Measurements from ENCODE around the gene SALL1.

SALL1 gene

DNA sequence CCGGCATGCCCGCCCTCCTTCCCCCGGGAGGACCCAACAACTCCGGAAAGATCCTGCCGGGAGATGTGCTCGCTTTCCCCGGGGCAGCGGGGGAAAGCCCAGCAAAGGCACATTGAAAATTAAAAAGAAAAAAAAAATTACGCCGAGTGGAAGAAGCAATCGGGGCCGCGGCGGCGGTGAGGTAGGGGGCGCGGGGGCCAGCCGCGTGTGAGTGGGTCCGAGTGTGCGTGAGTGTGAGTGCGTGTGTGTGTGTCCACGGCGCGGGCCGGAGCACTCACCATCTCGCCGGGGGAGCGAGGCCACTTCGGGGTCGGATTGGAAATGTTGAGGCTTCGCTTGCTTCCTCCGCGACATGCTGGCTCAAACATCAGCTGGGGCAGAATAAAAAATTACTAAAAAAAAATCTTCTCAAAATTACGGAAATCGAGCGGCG lies at the start of gene SALL1:
Gene SALL1, minus strand, starts transcription at position 383 of the 433 bp plus-strand sequence. Its CDS starts 29 bp downstream, at position 354.
- no peak for DNase-seq

GRCh38 chr16:51200793-51201192 lies 49.7 kb upstream of the SALL1 start:
- no peak for DNase-seq

DNA sequence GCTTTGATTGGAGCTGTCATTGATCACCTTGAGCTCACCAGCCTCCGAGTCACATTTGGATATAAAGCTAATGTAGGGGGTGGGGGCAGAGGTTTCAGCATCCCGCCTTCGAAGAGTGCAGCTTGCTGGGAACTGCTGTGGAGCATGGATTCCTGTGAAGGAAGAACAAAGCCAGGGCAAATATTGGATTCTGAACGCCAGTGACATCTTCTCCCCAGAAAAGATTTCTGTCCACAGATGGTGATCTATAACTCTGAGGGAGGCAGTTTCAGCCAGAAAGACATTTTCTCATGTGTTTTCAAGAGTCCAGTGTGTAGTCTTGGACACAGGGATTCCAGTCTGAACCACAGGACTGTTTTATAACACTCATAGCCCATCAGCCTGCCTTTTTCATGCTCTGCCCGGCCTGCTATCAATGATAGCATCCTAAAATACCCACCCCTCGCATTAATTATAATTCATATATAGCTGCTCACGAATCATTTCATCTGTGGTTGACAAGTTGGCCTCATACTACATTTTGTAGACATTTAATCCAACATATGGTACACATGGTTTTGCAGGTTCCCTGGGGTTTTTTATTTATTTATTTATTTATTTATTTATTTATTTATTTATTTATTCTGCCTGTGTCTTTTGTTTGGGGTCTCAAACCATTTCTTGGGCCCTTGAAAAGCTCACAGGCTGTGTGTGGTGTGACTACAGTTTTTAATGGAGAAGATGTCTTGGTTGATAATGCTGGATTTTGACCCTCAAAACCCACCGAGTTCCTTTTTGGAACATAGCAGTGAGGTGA lies 47.1 kb upstream of the SALL1 start:
- DNase-seq: no peak

GRCh38 chr16:51193879-51194278 lies 42.8 kb upstream of the SALL1 start:
- DNase-seq: no peak

DNA sequence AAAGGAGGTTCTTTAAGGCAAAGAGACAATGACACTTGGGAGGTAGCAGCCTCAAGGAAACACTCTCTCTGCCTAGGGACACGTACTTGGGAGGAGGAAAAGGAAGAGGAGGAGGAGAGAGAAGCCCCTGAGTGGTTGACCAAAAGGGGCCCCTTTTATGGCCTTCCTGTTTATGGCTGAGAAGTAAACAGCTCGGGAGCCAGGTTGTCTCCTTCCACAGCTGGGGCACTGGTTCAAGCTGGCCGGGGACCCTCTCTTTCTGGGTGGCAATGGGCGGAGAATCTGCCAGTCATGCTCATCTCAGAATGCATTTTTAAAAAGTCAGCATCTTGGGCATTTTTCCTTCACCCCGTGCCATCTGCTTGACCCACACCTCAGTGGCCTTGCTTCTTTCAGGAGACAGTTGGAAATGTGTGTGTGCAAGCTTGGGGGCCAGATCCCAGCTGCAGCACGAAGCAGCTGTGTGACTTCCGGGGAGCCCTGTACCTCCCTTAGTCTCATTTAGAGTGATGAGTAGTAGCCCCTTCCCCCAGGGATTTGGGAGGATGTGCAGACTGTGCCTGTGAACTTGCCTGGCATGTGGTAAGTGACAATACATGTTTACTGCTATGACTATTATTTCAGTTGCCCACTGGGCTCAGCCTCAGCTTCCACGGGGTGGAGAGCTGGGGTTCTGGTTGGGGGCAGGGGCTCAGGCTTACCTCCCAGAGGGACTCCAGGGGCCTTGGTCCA lies 33.8 kb upstream of the SALL1 start:
- no peak for DNase-seq

DNA sequence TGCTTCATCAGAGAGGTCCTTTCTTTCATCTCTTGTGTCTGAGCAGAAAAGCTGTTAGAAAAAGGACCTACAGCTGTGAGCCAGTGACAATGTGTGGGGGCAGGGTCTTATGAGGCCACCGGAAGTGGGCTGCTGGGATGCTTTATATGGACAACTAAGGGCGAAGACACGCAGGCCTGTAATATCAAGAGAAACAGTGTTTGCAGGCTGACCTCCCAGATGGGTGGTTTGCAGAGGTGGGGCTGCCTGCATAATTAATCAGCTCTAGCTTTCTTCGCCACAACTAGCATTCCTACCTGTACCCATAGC lies 30.4 kb upstream of the SALL1 start:
- no peak for DNase-seq

DNA sequence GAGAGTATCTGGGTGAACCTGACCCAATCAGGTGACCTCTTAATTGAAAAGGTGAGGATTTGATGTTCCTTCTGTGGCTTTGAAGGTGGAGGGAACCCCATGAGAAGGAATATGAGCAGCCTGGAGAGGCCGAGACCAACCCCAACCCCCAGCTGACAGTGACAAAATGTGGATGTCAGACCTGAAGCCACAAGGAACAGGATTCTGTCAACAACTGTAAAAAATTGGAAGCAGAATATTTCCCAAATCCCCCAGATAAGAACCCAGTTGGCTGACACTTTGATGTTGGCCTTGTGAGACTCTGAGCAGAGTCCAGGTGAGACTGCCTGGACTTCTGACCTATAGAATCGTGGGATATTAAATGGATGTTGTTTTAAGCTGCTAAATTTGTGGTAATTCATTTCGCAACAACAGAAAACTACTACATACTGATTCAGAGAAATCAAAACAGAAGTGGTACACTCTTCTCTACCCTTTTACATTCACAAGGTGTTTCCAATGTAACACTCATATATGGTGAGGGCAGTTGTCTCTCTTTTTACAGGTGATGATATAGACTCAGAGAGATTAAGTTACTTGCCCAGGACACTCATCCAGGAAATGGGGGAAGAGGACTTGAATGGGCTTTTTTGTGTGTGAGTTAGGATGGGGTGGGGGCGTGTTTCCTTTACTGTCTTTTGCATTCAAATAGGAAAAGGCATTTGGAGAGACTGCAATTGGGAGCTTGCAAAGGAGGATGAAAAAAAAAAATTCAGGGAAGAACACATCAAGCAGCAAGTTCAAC lies 29.8 kb upstream of the SALL1 start:
- DNase-seq: no peak

- DNase-seq: no peak
Observed at GRCh38 chr16:51175081-51175480, 24.0 kb upstream of the SALL1 start.

- no peak for DNase-seq
Observed at GRCh38 chr16:51172368-51172767, 21.3 kb upstream of the SALL1 start.

DNA sequence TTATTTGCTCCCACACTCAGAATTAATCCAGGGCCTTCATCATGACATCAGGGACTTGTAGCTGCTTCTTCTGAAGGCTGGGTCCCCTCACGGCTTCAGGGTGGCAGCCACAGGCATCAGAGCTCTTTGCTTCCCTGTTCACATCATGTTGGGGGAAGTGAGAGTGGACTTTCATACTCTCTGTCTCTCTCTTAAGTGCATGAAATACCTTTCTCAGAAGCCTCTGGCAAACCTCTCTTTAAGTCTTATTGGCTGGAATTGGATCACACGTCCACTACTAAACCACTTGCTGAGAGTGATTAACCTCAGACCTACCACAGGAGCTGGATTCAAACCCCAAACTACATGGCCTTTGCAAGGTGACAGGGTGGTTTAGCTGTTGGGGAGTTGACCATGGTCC lies 17.7 kb upstream of the SALL1 start:
- DNase-seq: no peak

DNA sequence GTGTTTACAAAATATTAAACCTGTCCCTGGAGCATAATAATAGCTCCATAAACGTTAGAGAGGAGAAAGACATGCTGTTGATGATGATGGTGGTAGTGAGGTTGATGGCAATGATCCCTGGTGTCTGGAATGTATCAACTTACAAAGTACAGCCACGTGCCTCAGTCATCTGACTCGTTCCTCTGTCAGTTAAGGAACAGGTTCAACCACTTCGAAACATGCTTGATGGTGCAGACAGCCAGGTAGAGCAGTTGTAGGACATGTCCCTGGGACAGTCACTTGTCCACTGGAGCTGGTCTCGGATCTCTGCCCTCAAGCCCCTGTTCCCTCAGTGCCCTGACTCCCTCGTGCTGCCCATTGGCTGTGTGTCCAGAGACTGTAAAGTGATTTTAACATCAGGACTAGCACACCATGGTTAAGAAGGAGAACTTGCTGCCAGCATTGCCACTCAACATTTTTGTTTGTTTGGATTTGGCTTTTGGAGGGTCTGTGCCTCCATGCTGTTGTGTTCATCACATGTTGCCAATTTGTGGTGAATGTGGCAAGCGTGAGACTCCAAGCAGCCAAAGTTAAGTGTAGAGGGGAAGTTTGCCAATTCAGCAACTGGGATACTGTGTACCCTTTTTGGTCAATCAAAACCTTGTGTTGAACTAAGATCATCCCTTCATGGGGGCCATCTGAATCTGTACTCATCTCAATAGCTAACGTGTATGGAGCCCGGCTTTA lies 16.3 kb upstream of the SALL1 start:
- DNase-seq: no peak

GRCh38 chr16:51166541-51166940 lies 15.5 kb upstream of the SALL1 start:
- DNase-seq: no peak

- no peak for DNase-seq
Observed at GRCh38 chr16:51166091-51166490, 15.0 kb upstream of the SALL1 start.

DNA sequence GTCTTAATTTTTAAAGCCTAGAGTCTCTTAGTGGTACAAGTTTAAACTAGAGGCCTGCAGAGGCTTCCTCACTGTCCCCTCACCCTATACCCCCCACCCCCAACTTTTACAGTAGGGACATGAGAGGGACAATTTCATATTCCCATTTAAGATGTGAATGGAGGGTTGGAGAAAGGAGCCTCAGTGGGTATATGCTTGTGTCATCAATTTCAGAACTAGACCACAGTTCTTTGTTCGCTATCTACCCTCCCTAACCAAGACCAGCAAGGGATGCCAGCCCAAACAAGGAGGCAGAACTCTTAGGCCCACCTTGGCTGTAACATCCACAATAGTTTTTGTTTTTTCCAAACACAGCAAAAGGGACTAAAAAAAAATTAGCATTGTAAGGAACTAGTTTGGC lies 14.0 kb upstream of the SALL1 start:
- DNase-seq: no peak

GRCh38 chr16:51164574-51164973 lies 13.5 kb upstream of the SALL1 start:
- DNase-seq: no peak

- DNase-seq: no peak
Observed at GRCh38 chr16:51163894-51164566, 13.0 kb upstream of the SALL1 start.

- DNase-seq: no peak
Observed at GRCh38 chr16:51163366-51163765, 12.3 kb upstream of the SALL1 start.

DNA sequence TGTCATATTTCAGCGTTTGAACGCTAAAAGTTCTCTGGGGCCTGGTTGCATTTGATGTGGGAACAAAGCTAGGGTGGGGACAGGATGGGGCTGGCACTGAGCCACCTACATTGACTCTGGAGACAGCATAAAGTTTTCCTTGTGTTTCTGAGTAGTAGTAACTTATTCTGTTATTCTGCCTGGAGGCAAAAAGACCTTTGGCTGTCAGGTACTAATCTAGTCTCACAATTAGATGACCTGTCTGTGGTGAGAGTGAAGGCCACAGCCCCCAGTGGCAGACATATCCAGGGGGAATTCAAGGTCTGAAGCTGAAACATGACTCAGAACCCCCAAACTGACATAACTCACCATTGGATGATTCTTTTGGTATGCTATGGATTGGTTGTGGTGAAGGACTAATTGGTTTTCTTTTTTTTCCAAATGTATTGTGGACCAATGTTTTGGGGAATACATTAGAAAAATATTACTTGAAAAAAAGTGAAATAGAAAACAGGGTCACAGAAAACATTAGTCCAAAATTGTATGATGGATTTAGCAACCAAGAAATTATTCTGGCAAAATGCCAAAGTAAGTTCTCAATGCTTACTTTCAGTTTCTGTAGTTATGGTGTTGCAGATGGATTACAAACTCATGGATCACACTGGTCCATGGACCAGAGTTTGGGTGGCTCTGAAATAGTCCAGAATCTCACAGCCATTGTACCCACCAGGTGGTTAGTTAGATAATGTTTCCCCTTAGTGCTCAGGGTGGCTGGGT lies 10.5 kb upstream of the SALL1 start:
- no peak for DNase-seq

DNA sequence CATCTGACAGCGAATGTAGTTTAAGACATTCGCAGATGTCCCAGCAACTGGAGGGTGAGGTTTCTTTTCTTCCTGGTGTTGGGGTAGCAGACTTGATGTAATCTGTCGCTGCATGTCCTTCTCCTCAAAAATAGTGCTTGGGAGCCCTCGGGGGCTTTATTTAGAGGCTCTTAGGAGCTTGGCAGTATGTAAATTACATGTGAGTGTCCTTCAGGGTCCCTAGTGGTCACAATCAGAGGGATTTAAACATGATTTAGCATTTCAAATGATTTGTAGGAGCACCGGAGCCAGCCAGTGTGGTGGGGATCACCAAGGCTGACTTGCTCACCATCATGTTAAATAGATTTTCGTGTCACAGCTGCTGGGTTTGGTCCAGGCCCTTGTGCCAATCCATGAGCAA lies 8.8 kb upstream of the SALL1 start:
- DNase-seq: no peak

- DNase-seq: no peak
Observed at GRCh38 chr16:51159296-51159695, 8.2 kb upstream of the SALL1 start.

DNA sequence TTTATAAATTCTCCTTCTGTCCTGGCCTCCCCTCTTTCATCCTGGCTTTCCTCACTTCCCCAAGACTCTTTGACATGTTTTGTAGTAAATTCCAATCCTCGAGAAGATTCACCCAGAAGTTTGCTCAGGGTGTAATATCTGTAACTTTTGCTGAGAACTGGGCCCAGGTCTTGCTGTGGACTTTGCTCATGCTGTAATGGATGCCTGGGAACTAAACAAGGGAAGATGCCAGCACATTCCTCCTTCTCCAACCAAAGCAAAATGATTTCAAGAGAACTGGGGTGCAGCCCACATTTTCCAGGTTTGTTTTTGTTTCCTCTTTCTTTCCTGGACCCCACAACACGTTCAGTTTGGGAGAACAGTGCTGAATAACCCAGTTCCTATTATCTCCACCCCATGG lies 6.6 kb upstream of the SALL1 start:
- no peak for DNase-seq

DNA sequence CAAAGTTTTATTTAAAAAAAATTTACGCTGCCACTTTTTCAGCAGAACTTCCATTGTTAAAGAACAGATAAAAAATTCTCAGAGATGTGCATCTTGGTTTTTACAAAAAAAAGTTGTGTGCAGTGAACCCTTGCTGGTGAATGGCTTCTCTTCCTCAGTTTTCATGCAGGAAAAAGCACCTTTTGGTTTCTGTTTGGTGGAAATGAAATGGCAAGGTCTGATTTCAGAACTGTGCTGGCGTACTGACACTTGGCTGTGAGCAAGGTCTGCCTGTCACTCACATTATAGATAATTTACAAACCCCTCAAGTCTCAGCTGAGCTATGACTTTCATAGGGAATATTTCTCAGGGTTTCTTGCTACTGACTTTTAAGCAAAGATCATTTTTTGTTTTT lies 5.7 kb upstream of the SALL1 start:
- DNase-seq: no peak
